RWPE2 (cell line): ENCODE data around the gene CCN6.

Experiments
- ATAC-seq: fragments of 200-7000 bp; cut with Tn5 transposase; 3 replicates; pipeline ENCODE4 v1.9.1; 2021; ENCODE audit warnings: low read depth
- DNase-seq: peaks from one replicate; pipeline ENCODE4 v3.0.0-alpha.2; 2020; ENCODE audit warnings: low spot score
- H3K27ac ChIP-seq: fragments of 450-650 bp; 2 replicates; pipeline ENCODE4 v1.5.1; 2017; ENCODE audit warnings: mild to moderate bottlenecking; ENCODE audit not compliant: poor library complexity, severe bottlenecking
- H3K27me3 ChIP-seq: fragments of 250-450 bp; sonication (Bioruptor Pico); 2 replicates; pipeline ENCODE4 v1.5.1; 2021; ENCODE audit warnings: mild to moderate bottlenecking, moderate library complexity; ENCODE audit not compliant: insufficient read depth, poor library complexity, severe bottlenecking
- H3K36me3 ChIP-seq: fragments of 250-450 bp; sonication (Bioruptor Pico); 2 replicates; pipeline ENCODE4 v1.5.1; 2020; ENCODE audit warnings: low read depth, mild to moderate bottlenecking, moderate library complexity
- H3K4me1 ChIP-seq: fragments of 250-450 bp; sonication (Bioruptor Pico); 2 replicates; pipeline ENCODE4 v1.5.1; 2021; ENCODE audit warnings: mild to moderate bottlenecking, moderate library complexity; ENCODE audit not compliant: insufficient read depth, poor library complexity, severe bottlenecking
- H3K4me3 ChIP-seq: fragments of 250-450 bp; sonication (Bioruptor Pico); 2 replicates; pipeline ENCODE4 v1.5.1; 2021; ENCODE audit warnings: mild to moderate bottlenecking, moderate library complexity; ENCODE audit not compliant: severe bottlenecking
- H3K9me3 ChIP-seq: fragments of 250-450 bp; sonication (Bioruptor Pico); 2 replicates; pipeline ENCODE4 v1.5.1; 2021; ENCODE audit warnings: mild to moderate bottlenecking, moderate library complexity; ENCODE audit not compliant: severe bottlenecking
- TF ChIP-seq, protein P1 (sequence below): fragments of 450-650 bp; IDR thresholded peaks from one replicate; pipeline ENCODE4 v1.5.1; 2017; ENCODE audit warnings: mild to moderate bottlenecking, moderate library complexity; ENCODE audit not compliant: poor library complexity, severe bottlenecking

The CCN6 gene

DNA sequence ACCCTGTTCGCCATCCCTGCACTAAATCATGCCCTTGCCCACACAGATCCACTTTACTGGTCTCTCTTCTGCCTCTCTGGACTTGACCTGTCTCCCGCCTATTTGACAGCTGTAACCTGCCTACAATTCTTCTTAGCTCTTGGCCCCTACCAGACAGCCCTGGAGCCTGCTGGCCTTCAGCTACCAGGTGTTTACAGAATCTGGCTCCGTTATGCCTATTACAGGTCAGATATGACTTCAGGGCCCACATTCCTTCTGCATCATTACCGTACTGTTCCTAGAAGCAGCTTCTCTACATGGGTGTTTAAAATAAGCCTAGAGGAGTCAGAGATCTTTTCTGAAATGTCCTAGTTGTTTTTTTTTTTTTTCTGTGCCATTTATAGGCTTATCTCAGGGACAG is 45.4 kb upstream of the CCN6 start:
- no peak for ATAC-seq
- Histone ChIP-seq H3K9me3 (no peaks in the 10 kb centered on the region), H3K4me1 (no peaks in the 10 kb centered on the region), H3K36me3 (no peaks in the 10 kb centered on the region), H3K4me3 (no peak overlapping the region), H3K27ac (no peak overlapping the region), H3K27me3 (no peaks in the 10 kb centered on the region)
- DNase-seq = no peak
- TF ChIP-seq, protein P1, sequence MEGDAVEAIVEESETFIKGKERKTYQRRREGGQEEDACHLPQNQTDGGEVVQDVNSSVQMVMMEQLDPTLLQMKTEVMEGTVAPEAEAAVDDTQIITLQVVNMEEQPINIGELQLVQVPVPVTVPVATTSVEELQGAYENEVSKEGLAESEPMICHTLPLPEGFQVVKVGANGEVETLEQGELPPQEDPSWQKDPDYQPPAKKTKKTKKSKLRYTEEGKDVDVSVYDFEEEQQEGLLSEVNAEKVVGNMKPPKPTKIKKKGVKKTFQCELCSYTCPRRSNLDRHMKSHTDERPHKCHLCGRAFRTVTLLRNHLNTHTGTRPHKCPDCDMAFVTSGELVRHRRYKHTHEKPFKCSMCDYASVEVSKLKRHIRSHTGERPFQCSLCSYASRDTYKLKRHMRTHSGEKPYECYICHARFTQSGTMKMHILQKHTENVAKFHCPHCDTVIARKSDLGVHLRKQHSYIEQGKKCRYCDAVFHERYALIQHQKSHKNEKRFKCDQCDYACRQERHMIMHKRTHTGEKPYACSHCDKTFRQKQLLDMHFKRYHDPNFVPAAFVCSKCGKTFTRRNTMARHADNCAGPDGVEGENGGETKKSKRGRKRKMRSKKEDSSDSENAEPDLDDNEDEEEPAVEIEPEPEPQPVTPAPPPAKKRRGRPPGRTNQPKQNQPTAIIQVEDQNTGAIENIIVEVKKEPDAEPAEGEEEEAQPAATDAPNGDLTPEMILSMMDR = no peak

DNA sequence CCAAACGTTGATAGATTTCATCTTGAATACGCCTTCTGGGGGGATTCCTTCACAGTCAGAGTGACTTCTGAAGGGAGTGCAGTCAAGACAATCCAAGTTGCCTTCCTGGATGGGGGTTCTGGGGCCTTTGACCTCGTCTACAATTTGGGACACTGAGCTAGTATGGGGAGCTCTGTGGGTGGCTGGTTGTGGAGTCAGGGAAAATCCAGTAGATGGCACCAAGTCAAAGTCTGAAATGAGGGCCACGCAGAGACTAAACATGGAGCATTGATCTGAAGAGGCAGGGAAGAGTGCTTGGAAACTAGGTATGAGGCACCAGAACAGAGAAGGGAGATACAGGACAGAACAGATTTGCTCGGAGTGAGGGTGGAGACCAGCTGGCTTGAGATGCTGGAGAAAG is 43.6 kb upstream of the CCN6 start:
- no peaks in the 10 kb centered on the region for H3K4me1 ChIP-seq
- DNase-seq (no peak), ATAC-seq (no peak)
- TF ChIP-seq, protein P1 = no peak
- no peak overlapping the region for H3K4me3 ChIP-seq
- no peaks in the 10 kb centered on the region for H3K27me3 ChIP-seq
- no peak overlapping the region for H3K27ac ChIP-seq
- H3K36me3 ChIP-seq = no peaks in the 10 kb centered on the region
- no peaks in the 10 kb centered on the region for H3K9me3 ChIP-seq

DNA sequence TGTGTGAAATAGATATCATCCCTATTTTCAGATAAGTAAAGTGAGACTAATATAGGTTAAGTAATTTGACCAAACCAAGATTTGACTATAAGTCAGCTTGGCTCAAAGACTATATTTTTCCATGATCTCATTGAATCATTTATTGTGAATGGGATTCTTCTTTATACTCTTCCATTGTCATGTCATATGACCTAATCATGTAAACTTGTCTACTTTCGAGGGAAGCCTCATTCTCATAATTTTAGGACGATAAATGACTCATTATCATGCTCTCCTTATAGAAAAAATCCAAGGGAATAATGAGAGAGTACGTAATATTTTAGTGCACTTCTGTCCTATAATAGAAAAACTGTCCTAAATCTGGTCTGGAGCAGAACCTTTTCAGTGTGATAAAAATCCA is 40.9 kb upstream of the CCN6 start:
- Histone ChIP-seq H3K36me3 (no peaks in the 10 kb centered on the region), H3K4me1 (no peaks in the 10 kb centered on the region), H3K9me3 (no peaks in the 10 kb centered on the region), H3K27ac (no peak overlapping the region), H3K27me3 (no peaks in the 10 kb centered on the region), H3K4me3 (no peak overlapping the region)
- DNase-seq (no peak), ATAC-seq (no peak)
- TF ChIP-seq, protein P1 = no peak

DNA sequence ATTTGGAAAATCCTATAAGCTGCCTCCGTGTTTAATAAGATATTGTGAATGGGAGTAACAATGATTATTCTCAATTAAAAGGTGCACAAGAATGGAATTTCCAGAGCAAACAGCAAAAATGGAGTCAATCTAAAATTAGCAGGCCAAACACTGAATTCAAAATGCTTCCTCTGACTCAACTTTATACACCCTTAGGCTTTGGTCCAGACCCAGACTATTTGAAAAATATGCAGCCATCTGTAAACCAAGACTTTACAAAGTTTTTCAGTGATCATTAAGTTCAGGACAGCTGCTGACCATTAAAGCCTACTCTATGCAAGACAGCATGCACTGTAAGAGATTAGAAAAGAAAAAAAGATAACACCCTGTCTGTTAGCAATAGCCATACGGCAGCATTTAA is 39.4 kb upstream of the CCN6 start:
- no peak for DNase-seq

DNA sequence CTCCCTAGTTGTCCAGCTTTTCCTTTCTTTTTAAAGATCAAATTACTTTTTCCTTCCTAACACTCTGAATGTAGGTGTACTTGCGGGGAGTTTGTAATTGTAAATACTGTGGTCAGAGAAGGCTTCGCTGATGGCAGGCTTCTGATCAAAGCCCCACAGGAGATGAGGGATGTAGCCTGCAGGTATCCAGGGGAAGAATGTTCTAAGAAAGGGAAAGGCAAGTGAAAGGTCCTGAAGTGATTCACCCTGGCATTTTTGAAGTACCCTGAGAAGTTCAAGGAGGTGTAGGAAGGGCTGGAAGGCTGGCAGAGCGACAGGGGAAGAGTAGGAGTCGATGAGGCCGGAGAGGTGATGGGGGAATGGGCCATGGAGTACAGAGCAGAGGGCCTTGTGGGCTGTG is 38.2 kb upstream of the CCN6 start:
- ATAC-seq (no peak), DNase-seq (no peak)
- Histone ChIP-seq H3K9me3 (no peaks in the 10 kb centered on the region), H3K27me3 (no peaks in the 10 kb centered on the region), H3K36me3 (no peaks in the 10 kb centered on the region), H3K4me1 (no peaks in the 10 kb centered on the region), H3K4me3 (no peak overlapping the region), H3K27ac (no peak overlapping the region)
- TF ChIP-seq, protein P1 = no peak

More for the DNA sequence above, 39.4 kb upstream of the CCN6 start:
- Histone ChIP-seq H3K4me1 (no peaks in the 10 kb centered on the region), H3K4me3 (no peak overlapping the region), H3K27ac (no peak overlapping the region), H3K9me3 (no peaks in the 10 kb centered on the region), H3K27me3 (no peaks in the 10 kb centered on the region), H3K36me3 (no peaks in the 10 kb centered on the region)
- TF ChIP-seq, protein P1 = no peak
- no peak for ATAC-seq
